Stomach (tissue), 4 donors: Measurements from ENCODE around the gene PLEKHD1.

Experiments
- EP300 ChIP-seq: sonication (generic); formaldehyde crosslinking; IDR thresholded peaks from one replicate; pipeline ENCODE4 v1.6.1; 2017; ENCODE audit warnings: antibody characterized with exemption
- POLR2AphosphoS5 ChIP-seq, 3 donors: sonication (generic); formaldehyde crosslinking; IDR thresholded peaks; one replicate each; pipeline ENCODE4 v1.6.1; 2016; ENCODE audit warnings: antibody characterized with exemption in 3 of 3
- TF ChIP-seq, protein P1 (sequence below), 7 experiments: fragments of 450-650 bp in 4 of 7; fragments of 200-600 bp in 3 of 7; sonication (generic) in 3 of 7; IDR thresholded peaks; one replicate each; pipeline ENCODE4 v1.5.1; 2016 to 2019; ENCODE audit warnings: antibody characterized with exemption in 7 of 7, control low read depth in 2 of 7, mild to moderate bottlenecking in 1 of 7

- TF ChIP-seq, protein P1, sequence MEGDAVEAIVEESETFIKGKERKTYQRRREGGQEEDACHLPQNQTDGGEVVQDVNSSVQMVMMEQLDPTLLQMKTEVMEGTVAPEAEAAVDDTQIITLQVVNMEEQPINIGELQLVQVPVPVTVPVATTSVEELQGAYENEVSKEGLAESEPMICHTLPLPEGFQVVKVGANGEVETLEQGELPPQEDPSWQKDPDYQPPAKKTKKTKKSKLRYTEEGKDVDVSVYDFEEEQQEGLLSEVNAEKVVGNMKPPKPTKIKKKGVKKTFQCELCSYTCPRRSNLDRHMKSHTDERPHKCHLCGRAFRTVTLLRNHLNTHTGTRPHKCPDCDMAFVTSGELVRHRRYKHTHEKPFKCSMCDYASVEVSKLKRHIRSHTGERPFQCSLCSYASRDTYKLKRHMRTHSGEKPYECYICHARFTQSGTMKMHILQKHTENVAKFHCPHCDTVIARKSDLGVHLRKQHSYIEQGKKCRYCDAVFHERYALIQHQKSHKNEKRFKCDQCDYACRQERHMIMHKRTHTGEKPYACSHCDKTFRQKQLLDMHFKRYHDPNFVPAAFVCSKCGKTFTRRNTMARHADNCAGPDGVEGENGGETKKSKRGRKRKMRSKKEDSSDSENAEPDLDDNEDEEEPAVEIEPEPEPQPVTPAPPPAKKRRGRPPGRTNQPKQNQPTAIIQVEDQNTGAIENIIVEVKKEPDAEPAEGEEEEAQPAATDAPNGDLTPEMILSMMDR (IDR thresholded peaks at IDR 0.05): no peak
- TF ChIP-seq POLR2AphosphoS5 (IDR thresholded peaks at IDR 0.05) (no peak), EP300 (no peak)
These were observed 16.2 kb downstream of the PLEKHD1 start for GRCh38 chr14:69500736-69501135.
